OCI-LY7 (cell line): ENCODE measurements around the gene ARHGEF11. TPM values are rescaled to one million over a fixed set of nuclear protein-coding genes. Genes with fewer than 3 reads are reported as not detected.

Experiments
- BruUV-seq: library from RNA; stranded (reverse); fragments of 400-500 nt; replicated peaks from 2 replicates; lab custom pipeline; 2021; lab: Mats Ljungman, UMichigan
- CTCF ChIA-PET: fragments of 300-600 bp; sonication (Branson Sonifier 250); formaldehyde crosslinking; loops from one replicate; lab custom pipeline; 2022; ENCODE audit warnings: antibody characterized with exemption; ENCODE audit not compliant: unreplicated experiment; lab: Charles Lee
- POLR2A ChIA-PET: fragments of 300-600 bp; sonication (Branson Sonifier 250); formaldehyde crosslinking; loops from one replicate; lab custom pipeline; 2022; ENCODE audit warnings: antibody characterized with exemption; lab: Charles Lee
- DNase-seq: peaks from one replicate; pipeline ENCODE4 v3.0.0-alpha.2; 2015; ENCODE audit warnings: low spot score
- H2AFZ ChIP-seq: fragments of 200-600 bp; sonication (generic), shearing (Covaris generic); 2 replicates; pipeline ENCODE4 v1.6.1; 2014; ENCODE audit warnings: mild to moderate bottlenecking, antibody characterized with exemption, low read length, moderate library complexity
- H3K27ac ChIP-seq: fragments of 200-600 bp; sonication (generic); 2 replicates; pipeline ENCODE4 v1.5.1; 2014; ENCODE audit warnings: mixed run types, low read depth, mild to moderate bottlenecking, moderate library complexity, low read length, inconsistent platforms; ENCODE audit not compliant: poor library complexity, severe bottlenecking
- H3K36me3 ChIP-seq: fragments of 200-600 bp; sonication (generic); 2 replicates; pipeline ENCODE4 v1.6.1; 2014; ENCODE audit warnings: mild to moderate bottlenecking, antibody characterized with exemption, low read length, moderate library complexity, mixed read lengths; ENCODE audit not compliant: insufficient read depth
- H3K4me1 ChIP-seq: fragments of 200-600 bp; sonication (generic); 2 replicates; pipeline ENCODE4 v1.5.1; 2014; ENCODE audit warnings: mild to moderate bottlenecking, low read length; ENCODE audit not compliant: insufficient read depth, poor library complexity, severe bottlenecking
- H3K4me2 ChIP-seq: fragments of 200-600 bp; sonication (generic); 2 replicates; pipeline ENCODE4 v1.6.1; 2014; ENCODE audit warnings: mild to moderate bottlenecking, low read length
- H3K4me3 ChIP-seq: fragments of 200-600 bp; sonication (generic); 2 replicates; pipeline ENCODE4 v1.5.1; 2014; ENCODE audit warnings: mild to moderate bottlenecking, low read depth, low read length; ENCODE audit not compliant: poor library complexity, severe bottlenecking
- H3K79me2 ChIP-seq: fragments of 200-600 bp; sonication (generic); 2 replicates; pipeline ENCODE4 v1.6.1; 2016; ENCODE audit warnings: low read depth, mild to moderate bottlenecking, low read length, moderate library complexity, mixed read lengths; ENCODE audit not compliant: insufficient read depth
- H3K9me2 ChIP-seq: fragments of 200-600 bp; sonication (generic); 2 replicates; pipeline ENCODE4 v1.6.1; 2016; ENCODE audit warnings: mild to moderate bottlenecking, low read length, mixed read lengths; ENCODE audit not compliant: insufficient read depth
- H3K9me3 ChIP-seq: fragments of 200-600 bp; sonication (generic); 2 replicates; pipeline ENCODE4 v1.6.1; 2014; ENCODE audit warnings: mild to moderate bottlenecking, mixed run types, low read length, mixed read lengths
- H4K20me1 ChIP-seq: fragments of 200-600 bp; sonication (generic); 2 replicates; pipeline ENCODE4 v1.6.1; 2014; ENCODE audit warnings: mild to moderate bottlenecking, antibody characterized with exemption, low read length, moderate library complexity, mixed read lengths; ENCODE audit not compliant: insufficient read depth
- CTCF ChIP-seq: fragments of 200-600 bp; sonication (generic); conservative IDR thresholded peaks from 2 replicates; pipeline ENCODE4 v1.5.1; 2014; ENCODE audit warnings: mild to moderate bottlenecking, antibody characterized with exemption, low read length, moderate library complexity, mixed read lengths
- EZH2phosphoT487 ChIP-seq: fragments of 200-600 bp; sonication (generic); IDR thresholded peaks from 2 replicates; pipeline ENCODE4 v1.6.1; 2018; ENCODE audit warnings: low read depth, borderline replicate concordance, mild to moderate bottlenecking, mixed run types, antibody characterized with exemption, low read length, moderate library complexity, mixed read lengths
- intact Hi-C: fragments of 100-400 bp; cut with micrococcal nuclease; formaldehyde crosslinking; loops from one replicate; pipeline ENCODE4 v1.10.0; 2022; ENCODE audit not compliant: unreplicated experiment
- total RNA-seq, 2 experiments: library from RNA; depleted of rRNA in 1 of 2; stranded (reverse); fragments of >200 nt in 1 of 2; shearing (Covaris generic) in 1 of 2; gene quantifications; 2 replicates each; pipeline ENCODE4 v1.2.3, GENCODE V29; 2014 to 2022

ARHGEF11 gene
- total RNA-seq, 2 experiments from 2014 or later = 1.5 to 3.4 TPM

DNA sequence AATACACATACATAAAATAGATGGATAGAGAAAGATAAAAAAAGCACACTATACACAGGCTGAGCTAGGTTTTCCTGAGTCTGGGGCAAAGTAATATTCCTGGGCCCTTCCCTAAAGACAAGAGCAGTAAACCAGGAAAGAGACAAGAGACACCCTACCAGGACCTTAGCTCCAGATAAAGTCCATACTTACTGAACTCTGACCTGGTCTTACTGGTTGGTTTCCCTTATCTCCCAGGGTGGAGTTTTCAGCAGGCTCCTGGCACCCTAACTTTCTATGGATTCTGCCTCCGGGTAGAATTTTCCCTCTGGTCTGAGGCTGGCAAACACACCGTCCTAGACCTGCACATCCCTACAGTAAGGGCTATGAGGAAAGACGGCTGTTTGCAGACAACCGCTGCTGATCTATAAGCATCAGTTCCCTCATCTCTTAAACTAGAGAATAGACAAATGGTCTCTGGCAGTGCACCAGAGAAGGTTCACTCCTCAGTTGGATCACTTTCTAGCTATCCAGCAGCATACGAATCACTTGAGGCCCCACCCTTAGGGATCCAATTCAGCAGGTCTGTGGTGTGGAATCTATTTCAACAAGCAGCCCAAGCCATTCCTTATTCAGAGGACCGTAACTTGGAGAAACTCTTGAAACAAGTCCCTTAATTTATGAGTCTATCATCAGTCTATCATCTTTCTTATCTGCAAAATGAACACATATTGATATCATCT, 52.0 kb downstream of the ARHGEF11 start:
- H3K27ac ChIP-seq = no peak overlapping the region
- H4K20me1 ChIP-seq = no peaks in the 10 kb centered on the region
- no peaks in the 10 kb centered on the region for H3K79me2 ChIP-seq
- CTCF ChIA-PET = no interaction called here
- H3K36me3 ChIP-seq = no peaks in the 10 kb centered on the region
- intact Hi-C loops = no loop called here
- DNase-seq = no peak
- H3K9me2 ChIP-seq = no peaks in the 10 kb centered on the region
- H2AFZ ChIP-seq = no peak overlapping the region
- H3K4me1 ChIP-seq = no peaks in the 10 kb centered on the region
- H3K4me2 ChIP-seq = no peak overlapping the region
- TF ChIP-seq CTCF (no peak), EZH2phosphoT487 (no peak)
- no TSS peak for BruUV-seq
- no peaks in the 10 kb centered on the region for H3K9me3 ChIP-seq
- H3K4me3 ChIP-seq = no peak overlapping the region
- POLR2A ChIA-PET = no interaction called here

- ChIA-PET POLR2A (no interaction called here), CTCF (no interaction called here)
- no peaks in the 10 kb centered on the region for H3K4me1 ChIP-seq
- H3K36me3 ChIP-seq = no peaks in the 10 kb centered on the region
- intact Hi-C loops = no loop called here
- TF ChIP-seq EZH2phosphoT487 = no peak
- TF ChIP-seq CTCF = no peak
- no peak overlapping the region for H2AFZ ChIP-seq
- no peak overlapping the region for H3K4me3 ChIP-seq
- no peaks in the 10 kb centered on the region for H3K9me2 ChIP-seq
- BruUV-seq = no TSS peak
- no peaks in the 10 kb centered on the region for H4K20me1 ChIP-seq
- no peak for DNase-seq
- H3K27ac ChIP-seq = no peak overlapping the region
- H3K4me2 ChIP-seq = no peak overlapping the region
- no peaks in the 10 kb centered on the region for H3K9me3 ChIP-seq
- no peaks in the 10 kb centered on the region for H3K79me2 ChIP-seq
Measured at GRCh38 chr1:156992215-156992614, 53.3 kb downstream of the ARHGEF11 start.

DNA sequence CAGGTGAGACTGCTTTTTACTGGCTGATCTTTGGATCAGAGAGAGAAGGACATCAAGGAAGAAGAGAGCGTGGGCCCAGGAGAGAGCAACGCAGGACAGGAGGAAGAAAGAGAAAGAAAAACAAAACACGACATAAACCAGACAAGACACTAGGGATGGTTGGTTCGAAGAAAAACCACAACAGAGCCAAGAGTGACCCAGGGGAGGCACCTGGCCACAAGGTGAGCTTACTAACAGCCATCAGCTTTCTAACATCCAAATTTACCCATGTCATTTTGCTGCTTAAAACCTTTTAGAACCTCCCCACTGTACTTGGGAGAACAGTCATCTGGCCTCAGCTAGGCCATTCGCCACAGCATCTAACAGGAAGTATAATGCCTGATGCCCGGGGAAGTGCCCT, 57.8 kb downstream of the ARHGEF11 start:
- ChIA-PET CTCF (no interaction called here), POLR2A (no interaction called here)
- Histone ChIP-seq H4K20me1 (no peaks in the 10 kb centered on the region), H2AFZ (no peak overlapping the region), H3K79me2 (no peaks in the 10 kb centered on the region), H3K9me2 (no peaks in the 10 kb centered on the region), H3K36me3 (no peaks in the 10 kb centered on the region), H3K4me2 (no peak overlapping the region), H3K27ac (no peak overlapping the region), H3K4me3 (no peak overlapping the region), H3K9me3 (no peaks in the 10 kb centered on the region), H3K4me1 (no peaks in the 10 kb centered on the region)
- BruUV-seq = no TSS peak
- TF ChIP-seq CTCF (no peak), EZH2phosphoT487 (no peak)
- no peak for DNase-seq
- intact Hi-C loops = no loop called here
